Ovary (tissue), 3 donors: Measurements from ENCODE around the gene IL1RAP.

Experiments used
- CTCF ChIP-seq, 3 donors: fragments of 450-650 bp in 2 of 3; fragments of 200-600 bp in 1 of 3; IDR thresholded peaks; one replicate each; pipeline versions ENCODE4 v1.5.1 to v1.8.0; 2016 to 2022; ENCODE audit warnings: antibody characterized with exemption in 3 of 3, mild to moderate bottlenecking in 1 of 3
- EP300 ChIP-seq: sonication (generic); formaldehyde crosslinking; IDR thresholded peaks from one replicate; pipeline ENCODE4 v1.6.1; 2017; ENCODE audit warnings: antibody characterized with exemption
- POLR2A ChIP-seq: fragments of 450-650 bp; IDR thresholded peaks from one replicate; pipeline ENCODE4 v1.6.1; 2017; ENCODE audit warnings: antibody characterized with exemption, mild to moderate bottlenecking, moderate library complexity
- donor health status: DM: no; HTN: no; CAD: no.

- TF ChIP-seq POLR2A = no peak
- no peak for TF ChIP-seq CTCF (IDR thresholded peaks at IDR 0.05)
- no peak for TF ChIP-seq EP300
These were observed 81.4 kb downstream of the IL1RAP start for GRCh38 chr3:190595179-190595795.
